ENCODE measurements around the gene NRXN3.

NRXN3 gene

DNA sequence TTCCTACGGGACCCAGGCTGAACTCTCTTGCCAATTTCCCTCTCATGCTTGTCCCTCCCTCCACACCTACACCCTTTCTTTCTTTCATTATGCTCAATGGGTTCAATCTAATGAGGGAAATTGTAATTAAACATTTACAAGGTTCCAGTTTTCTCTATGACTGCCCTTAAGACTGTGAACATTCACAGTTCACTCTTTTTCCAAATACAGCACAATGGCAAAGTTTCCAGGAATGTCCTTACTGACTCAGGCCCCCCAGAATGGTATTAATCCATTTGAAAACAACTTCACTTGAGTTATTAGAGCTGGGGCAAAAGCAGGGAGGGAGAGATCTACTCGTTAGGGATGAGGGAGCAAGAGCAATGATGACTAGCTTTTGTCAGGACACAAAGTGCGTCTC, 892.1 kb downstream of the NRXN3 start:
- ChIA-PET POLR2A (no interaction called here), CTCF (no interaction called here)
- no peak overlapping the region for H3K4me3 ChIP-seq (ENCODE audit: low read depth, low read length)
- no peaks in the 10 kb centered on the region for H3K9me3 ChIP-seq (ENCODE audit: control insufficient read depth, insufficient read depth, low read depth, low read length)
- H3K36me3 ChIP-seq (ENCODE audit: control insufficient read depth in 2 of 2, insufficient read depth in 1 of 2, low read length in 2 of 2) = no peaks in the 10 kb centered on the region
- TF ChIP-seq, protein P1, sequence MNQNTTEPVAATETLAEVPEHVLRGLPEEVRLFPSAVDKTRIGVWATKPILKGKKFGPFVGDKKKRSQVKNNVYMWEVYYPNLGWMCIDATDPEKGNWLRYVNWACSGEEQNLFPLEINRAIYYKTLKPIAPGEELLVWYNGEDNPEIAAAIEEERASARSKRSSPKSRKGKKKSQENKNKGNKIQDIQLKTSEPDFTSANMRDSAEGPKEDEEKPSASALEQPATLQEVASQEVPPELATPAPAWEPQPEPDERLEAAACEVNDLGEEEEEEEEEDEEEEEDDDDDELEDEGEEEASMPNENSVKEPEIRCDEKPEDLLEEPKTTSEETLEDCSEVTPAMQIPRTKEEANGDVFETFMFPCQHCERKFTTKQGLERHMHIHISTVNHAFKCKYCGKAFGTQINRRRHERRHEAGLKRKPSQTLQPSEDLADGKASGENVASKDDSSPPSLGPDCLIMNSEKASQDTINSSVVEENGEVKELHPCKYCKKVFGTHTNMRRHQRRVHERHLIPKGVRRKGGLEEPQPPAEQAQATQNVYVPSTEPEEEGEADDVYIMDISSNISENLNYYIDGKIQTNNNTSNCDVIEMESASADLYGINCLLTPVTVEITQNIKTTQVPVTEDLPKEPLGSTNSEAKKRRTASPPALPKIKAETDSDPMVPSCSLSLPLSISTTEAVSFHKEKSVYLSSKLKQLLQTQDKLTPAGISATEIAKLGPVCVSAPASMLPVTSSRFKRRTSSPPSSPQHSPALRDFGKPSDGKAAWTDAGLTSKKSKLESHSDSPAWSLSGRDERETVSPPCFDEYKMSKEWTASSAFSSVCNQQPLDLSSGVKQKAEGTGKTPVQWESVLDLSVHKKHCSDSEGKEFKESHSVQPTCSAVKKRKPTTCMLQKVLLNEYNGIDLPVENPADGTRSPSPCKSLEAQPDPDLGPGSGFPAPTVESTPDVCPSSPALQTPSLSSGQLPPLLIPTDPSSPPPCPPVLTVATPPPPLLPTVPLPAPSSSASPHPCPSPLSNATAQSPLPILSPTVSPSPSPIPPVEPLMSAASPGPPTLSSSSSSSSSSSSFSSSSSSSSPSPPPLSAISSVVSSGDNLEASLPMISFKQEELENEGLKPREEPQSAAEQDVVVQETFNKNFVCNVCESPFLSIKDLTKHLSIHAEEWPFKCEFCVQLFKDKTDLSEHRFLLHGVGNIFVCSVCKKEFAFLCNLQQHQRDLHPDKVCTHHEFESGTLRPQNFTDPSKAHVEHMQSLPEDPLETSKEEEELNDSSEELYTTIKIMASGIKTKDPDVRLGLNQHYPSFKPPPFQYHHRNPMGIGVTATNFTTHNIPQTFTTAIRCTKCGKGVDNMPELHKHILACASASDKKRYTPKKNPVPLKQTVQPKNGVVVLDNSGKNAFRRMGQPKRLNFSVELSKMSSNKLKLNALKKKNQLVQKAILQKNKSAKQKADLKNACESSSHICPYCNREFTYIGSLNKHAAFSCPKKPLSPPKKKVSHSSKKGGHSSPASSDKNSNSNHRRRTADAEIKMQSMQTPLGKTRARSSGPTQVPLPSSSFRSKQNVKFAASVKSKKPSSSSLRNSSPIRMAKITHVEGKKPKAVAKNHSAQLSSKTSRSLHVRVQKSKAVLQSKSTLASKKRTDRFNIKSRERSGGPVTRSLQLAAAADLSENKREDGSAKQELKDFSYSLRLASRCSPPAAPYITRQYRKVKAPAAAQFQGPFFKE (tag by site-specific recombination; IDR thresholded peaks at IDR 0.05; ENCODE audit: borderline replicate concordance) = no peak
- TF ChIP-seq RBAK (tag by site-specific recombination; IDR thresholded peaks at IDR 0.05) = no peak
- no peak for TF ChIP-seq ZBTB20 (tag by site-specific recombination; IDR thresholded peaks at IDR 0.05)
- TF ChIP-seq ZNF580 (tag by site-specific recombination; IDR thresholded peaks at IDR 0.05) = no peak
- TF ChIP-seq WT1 (tag by site-specific recombination; IDR thresholded peaks at IDR 0.05) = no peak
- no peak overlapping the region for H3K27ac ChIP-seq (ENCODE audit: extremely low read depth, low read depth, low read length)
- H3K4me1 ChIP-seq (ENCODE audit: control insufficient read depth, insufficient read depth, low read length) = no peaks in the 10 kb centered on the region

- TF ChIP-seq ZBTB8A (tag by site-specific recombination; IDR thresholded peaks at IDR 0.05) (no peak), ZBTB17 (tag by site-specific recombination; IDR thresholded peaks at IDR 0.05) (no peak), ZNF624 (tag by site-specific recombination; IDR thresholded peaks at IDR 0.05) (no peak), ZNF747 (tag by site-specific recombination; IDR thresholded peaks at IDR 0.05) (no peak), ZNF768 (tag by site-specific recombination; IDR thresholded peaks at IDR 0.05) (no peak), KLF8 (tag by site-specific recombination; IDR thresholded peaks at IDR 0.05) (no peak), ZNF830 (tag by site-specific recombination; IDR thresholded peaks at IDR 0.05; ENCODE audit: low read depth) (no peak), ZNF112 (tag by site-specific recombination; IDR thresholded peaks at IDR 0.05) (no peak), ZNF324 (tag by site-specific recombination; IDR thresholded peaks at IDR 0.05) (no peak), HOXC10 (CRISPR knock-in tag; IDR thresholded peaks at IDR 0.05) (no peak), GLIS1 (tag by site-specific recombination; IDR thresholded peaks at IDR 0.05) (no peak), FEZF1 (tag by site-specific recombination; IDR thresholded peaks at IDR 0.05) (no peak)
- TF ChIP-seq, protein P2, sequence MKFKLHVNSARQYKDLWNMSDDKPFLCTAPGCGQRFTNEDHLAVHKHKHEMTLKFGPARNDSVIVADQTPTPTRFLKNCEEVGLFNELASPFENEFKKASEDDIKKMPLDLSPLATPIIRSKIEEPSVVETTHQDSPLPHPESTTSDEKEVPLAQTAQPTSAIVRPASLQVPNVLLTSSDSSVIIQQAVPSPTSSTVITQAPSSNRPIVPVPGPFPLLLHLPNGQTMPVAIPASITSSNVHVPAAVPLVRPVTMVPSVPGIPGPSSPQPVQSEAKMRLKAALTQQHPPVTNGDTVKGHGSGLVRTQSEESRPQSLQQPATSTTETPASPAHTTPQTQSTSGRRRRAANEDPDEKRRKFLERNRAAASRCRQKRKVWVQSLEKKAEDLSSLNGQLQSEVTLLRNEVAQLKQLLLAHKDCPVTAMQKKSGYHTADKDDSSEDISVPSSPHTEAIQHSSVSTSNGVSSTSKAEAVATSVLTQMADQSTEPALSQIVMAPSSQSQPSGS (tag by site-specific recombination; IDR thresholded peaks at IDR 0.05; ENCODE audit: low read depth) = no peak
- no peaks in the 10 kb centered on the region for H3K36me3 ChIP-seq (ENCODE audit: control insufficient read depth in 2 of 2, insufficient read depth in 1 of 2, low read length in 2 of 2)
- H3K4me3 ChIP-seq (ENCODE audit: low read depth, low read length) = no peak overlapping the region
- H3K4me1 ChIP-seq (ENCODE audit: control insufficient read depth, insufficient read depth, low read length) = no peaks in the 10 kb centered on the region
- no peak overlapping the region for H3K27ac ChIP-seq (ENCODE audit: extremely low read depth, low read depth, low read length)
- ChIA-PET CTCF (no interaction called here), POLR2A (no interaction called here)
- no peaks in the 10 kb centered on the region for H3K9me3 ChIP-seq (ENCODE audit: control insufficient read depth, insufficient read depth, low read depth, low read length)
These were observed 894.0 kb downstream of the NRXN3 start for GRCh38 chr14:79064214-79064613.
